Epithelial cell of esophagus (primary cell): ENCODE data around the gene TGM5.

ENCODE experiments used
- DNase-seq: peaks from one replicate; pipeline ENCODE4 v3.0.0; 2010; ENCODE audit warnings: low read depth
- H3K4me3 ChIP-seq: 2 replicates; pipeline ENCODE4 v1.5.1; 2011; ENCODE audit warnings: mild to moderate bottlenecking, low read length, control low read depth
- TF ChIP-seq, protein P1 (sequence below): IDR thresholded peaks from 2 replicates; pipeline ENCODE4 v1.5.1; 2011; ENCODE audit warnings: low read depth, mild to moderate bottlenecking, low read length, control low read depth, inconsistent platforms; ENCODE audit not compliant: insufficient read depth; ENCODE audit errors: missing control alignments

The TGM5 gene

DNA sequence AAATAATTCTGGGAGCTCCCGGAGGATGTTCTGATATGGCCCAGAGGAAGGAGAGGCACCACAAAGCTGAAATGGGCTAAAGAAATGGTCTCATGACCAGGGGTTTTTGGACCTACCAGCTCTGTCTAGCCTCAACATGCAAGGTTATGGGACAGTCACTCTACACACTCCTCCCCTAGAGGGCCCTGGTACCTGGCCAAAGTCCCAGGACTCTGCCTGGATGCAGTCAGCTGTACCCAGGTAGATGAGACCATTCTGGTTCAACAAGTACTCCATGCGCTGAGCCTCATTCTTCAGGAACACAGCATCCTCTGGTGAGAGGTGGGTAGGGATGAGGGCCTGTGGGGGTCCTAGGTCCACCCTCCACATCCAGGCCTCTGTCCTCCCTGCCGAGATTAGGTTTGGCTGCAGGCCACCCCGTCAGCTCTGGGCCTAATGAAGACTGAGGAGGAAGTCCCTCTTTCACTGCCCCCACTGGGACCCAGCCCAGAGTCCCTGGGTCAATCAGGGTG is 55.4 kb downstream of the TGM5 start:
- H3K4me3 ChIP-seq: no peak overlapping the region
- no peak for DNase-seq
- TF ChIP-seq, protein P1, sequence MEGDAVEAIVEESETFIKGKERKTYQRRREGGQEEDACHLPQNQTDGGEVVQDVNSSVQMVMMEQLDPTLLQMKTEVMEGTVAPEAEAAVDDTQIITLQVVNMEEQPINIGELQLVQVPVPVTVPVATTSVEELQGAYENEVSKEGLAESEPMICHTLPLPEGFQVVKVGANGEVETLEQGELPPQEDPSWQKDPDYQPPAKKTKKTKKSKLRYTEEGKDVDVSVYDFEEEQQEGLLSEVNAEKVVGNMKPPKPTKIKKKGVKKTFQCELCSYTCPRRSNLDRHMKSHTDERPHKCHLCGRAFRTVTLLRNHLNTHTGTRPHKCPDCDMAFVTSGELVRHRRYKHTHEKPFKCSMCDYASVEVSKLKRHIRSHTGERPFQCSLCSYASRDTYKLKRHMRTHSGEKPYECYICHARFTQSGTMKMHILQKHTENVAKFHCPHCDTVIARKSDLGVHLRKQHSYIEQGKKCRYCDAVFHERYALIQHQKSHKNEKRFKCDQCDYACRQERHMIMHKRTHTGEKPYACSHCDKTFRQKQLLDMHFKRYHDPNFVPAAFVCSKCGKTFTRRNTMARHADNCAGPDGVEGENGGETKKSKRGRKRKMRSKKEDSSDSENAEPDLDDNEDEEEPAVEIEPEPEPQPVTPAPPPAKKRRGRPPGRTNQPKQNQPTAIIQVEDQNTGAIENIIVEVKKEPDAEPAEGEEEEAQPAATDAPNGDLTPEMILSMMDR: no peak

- TF ChIP-seq, protein P1: no peak
- no peak overlapping the region for H3K4me3 ChIP-seq
- no peak for DNase-seq
Observed at GRCh38 chr15:43210807-43211206, 55.9 kb downstream of the TGM5 start.

DNA sequence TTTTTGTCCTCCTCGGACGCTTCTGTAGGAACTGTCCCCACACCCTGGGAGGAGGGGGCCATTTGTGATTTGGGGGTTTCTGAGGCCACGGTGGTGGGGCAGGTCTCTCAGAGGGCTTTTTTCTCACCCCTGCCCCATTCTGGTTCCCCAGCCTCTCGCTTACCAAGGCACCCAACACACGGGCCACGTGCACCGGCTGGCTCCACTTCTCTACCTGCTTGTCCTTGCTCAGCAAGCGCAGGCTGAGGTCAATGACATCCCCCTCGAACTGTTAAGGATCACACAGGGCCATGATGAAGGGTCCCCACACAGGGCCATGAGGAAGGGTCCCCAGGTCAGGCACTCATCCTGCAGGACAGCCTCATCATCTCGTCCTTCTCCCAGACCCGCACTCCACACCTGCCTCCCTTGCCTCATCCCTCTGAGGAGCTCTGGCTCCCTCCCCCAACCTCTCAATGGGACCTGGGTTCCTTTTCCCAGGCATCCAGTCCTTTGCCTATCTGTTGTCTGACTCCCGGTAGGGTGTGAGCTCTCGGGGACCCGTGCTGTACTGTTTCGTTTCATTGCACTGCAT is 56.5 kb downstream of the TGM5 start:
- TF ChIP-seq, protein P1: no peak
- no peak for DNase-seq
- H3K4me3 ChIP-seq: no peak overlapping the region

- H3K4me3 ChIP-seq: no peak overlapping the region
- TF ChIP-seq, protein P1: peak; percentile 48
- peak; percentile 54 for DNase-seq
Observed at GRCh38 chr15:43209059-43209824, 57.5 kb downstream of the TGM5 start.

DNA sequence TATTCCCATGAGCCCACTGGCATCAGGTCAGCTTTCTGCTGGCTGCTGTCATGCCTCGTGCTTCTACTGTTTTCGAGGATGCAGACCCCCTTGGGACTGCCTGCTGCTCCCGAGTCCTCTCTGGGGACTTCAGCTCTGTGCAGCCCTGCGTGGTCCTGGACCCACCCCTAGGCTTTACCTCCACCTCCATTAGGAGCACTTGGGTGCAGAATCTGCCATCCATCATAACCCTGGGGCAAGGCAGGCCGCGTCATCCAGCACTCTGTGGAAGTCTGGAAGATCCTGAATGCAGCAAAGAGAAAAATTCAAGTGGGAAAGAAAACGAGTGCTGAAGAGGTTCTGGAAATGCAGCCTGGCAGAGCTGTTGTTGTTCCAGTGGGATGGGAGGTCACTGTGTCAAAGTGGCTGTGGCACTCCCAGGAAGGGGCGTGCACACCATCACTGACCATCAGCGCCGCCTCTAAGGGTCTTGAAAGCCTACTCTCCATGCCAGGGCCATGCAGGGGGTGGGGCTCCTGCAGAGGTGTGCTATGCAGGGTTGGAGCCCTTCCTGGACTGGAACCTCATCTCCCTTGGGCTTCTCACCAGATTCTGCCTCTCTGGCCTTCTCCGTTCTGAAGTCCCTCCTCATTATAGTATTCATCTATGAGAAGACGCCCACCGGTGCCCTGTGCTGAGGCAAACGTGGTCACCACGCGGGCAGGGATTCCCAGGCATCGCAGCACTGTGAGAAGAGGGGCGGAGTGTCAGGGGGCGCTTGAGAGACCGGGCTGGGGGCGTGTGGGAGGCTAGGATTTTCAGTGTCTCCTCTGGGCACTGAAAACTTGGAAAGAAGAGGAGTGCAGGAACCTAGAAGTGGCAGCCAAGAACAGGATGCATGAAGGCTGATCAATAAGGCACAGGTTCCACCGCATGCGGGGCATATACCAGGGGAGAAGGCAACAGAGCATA is 58.4 kb downstream of the TGM5 start:
- TF ChIP-seq, protein P1: no peak
- no peak overlapping the region for H3K4me3 ChIP-seq
- no peak for DNase-seq

DNA sequence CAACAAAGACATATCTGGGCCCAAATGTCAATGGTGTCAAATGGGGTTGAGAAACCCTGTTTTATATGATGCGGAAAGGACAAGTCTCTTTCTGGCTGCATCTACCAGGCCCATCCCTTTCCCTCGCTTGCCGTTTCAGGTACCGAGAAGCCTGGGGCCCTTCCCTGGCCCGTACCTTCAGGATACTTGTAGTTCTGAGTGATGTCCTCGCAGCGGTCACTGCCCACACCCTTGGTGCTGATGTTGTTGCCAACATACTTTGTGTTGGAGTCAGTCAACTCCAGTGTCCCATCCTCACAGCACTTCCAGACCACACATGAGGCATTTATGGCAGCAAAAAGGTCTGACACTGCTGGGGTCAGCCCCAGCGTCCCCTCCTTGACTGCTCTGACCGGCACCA is 59.7 kb downstream of the TGM5 start:
- TF ChIP-seq, protein P1: no peak
- DNase-seq: no peak
- no peak overlapping the region for H3K4me3 ChIP-seq
